GM19023 (cell line): Measurements from ENCODE around the gene ITIH3.

Experiments used
- ATAC-seq: cut with Tn5 transposase; IDR thresholded peaks from one replicate; pipeline ENCODE4 v1.9.1; 2021; ENCODE audit warnings: mild to moderate bottlenecking, moderate library complexity; ENCODE audit not compliant: unreplicated experiment

ITIH3 gene

DNA sequence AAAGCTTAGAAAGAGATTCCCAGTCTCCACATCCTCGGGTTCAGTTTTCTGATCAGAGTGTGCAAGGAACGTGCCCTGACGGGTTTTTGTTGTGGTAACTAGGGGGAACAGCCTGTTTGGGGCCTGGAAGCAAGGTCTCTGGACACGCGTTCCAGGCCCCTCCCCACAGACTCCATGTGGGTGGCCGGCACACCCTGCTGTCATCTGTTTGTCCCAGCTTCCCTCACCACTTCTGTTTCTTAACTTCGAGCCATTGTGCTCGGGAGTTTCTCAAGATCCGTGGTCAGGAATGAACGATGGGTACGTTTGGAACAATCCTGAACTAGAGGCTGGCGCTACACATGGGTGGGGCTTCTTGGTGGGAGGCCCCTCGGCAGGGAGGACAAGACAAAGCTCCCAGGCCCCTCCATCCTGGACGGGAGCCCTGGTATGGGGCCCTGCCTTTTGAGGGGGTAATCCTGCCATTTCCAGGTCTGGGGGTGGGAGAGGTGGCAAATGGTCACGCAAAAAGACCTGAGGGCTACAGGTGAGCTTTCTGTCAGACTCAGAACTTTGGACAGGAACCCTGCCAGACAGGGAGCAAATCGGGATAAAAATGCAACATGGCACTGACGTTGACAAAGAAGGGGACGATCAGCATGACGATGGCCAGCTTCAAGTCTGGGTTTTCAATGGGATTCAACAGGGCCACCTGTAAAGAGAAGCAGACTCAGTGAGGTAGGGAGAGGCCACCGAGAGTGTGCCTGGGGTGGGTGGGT is 48.7 kb downstream of the ITIH3 start:
- no peak for ATAC-seq

DNA sequence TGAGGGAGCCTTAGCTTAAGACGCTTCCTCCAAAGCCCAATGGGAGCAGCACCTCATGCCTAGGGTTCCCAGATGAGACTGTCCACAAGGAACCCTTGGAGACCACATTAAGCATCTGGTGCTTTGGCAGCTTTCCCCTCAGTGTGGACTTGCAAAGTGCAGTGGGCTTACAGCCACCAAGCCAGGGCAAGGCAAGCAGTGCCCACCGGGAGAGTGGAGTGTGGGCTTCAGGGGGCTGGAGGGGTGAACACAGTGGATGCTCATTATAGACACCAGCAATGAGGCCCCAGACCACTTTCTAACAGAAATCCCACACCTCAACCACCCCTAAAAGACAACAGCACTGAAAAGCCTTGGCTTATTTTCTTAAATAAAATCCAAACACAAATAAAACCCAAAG is 49.3 kb downstream of the ITIH3 start:
- no peak for ATAC-seq

- no peak for ATAC-seq
These were observed 49.8 kb downstream of the ITIH3 start for GRCh38 chr3:52844290-52844975.

- ATAC-seq, result no peak
These were observed 50.6 kb downstream of the ITIH3 start for GRCh38 chr3:52845157-52845556.

- ATAC-seq, result no peak
These were observed 51.3 kb downstream of the ITIH3 start for GRCh38 chr3:52845691-52846431.

DNA sequence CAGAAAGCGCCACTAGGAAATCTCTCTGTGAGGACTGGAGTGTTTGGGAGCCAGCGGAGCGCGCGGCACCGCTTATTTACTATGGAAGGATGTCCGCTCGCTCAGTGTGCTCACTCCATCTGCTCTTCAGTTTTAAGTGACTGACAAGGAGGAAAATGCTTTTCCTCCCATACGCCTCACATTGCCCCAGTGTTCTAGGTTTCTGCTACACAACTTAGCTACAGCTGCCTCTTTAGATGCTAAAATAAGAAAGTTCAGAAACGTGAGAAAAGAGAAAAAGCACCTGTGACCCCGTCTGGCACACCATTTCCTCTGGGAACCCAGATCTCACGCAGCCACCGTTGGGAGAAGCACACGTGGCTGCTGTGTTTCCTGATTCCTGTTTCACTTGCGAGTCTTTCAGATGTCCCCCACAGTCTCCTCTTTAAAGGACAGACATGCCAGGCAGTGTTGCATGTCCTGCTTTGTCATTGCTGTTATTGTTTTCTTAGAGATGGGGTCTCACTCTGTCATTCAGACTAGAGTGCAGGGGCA is 51.9 kb downstream of the ITIH3 start:
- no peak for ATAC-seq

DNA sequence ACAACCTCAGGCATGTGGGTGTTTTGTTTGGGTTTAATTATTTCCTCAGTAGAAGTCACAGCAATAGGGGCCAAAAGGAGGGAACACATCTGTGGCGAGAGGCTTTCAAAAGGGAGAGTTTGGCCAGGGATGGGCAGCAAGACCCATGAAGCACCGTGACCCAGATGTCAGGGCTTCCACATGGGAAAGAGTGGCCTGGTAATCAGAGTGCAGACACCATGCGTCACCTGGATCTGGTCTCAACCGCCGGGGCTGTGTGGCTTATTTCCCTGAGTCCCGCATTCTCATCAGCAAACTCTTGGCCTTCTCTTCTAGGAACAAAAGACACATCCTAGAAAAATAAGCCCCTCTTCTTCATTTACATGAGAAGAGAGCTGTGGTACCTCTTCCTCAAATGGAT is 52.6 kb downstream of the ITIH3 start:
- ATAC-seq, result no peak

DNA sequence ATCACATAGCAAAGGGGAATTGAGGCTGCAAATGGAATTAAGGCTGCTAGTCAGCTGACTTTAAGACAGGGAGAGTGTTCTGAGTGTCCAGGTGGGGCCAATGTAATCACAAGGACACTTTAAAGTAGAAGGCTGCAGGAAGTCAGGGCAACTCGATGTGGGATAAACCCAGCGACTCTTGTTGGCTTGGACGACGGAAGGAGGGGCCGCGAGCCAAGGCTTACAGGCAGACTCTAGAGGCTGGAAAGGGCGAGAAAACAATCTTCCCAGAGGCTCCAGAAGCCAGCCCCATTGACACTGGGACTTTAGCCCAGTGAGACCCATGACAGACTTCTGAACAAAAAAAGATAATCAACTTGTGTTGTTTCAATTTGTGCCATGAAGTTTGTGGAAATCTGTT is 53.1 kb downstream of the ITIH3 start:
- ATAC-seq, result no peak

DNA sequence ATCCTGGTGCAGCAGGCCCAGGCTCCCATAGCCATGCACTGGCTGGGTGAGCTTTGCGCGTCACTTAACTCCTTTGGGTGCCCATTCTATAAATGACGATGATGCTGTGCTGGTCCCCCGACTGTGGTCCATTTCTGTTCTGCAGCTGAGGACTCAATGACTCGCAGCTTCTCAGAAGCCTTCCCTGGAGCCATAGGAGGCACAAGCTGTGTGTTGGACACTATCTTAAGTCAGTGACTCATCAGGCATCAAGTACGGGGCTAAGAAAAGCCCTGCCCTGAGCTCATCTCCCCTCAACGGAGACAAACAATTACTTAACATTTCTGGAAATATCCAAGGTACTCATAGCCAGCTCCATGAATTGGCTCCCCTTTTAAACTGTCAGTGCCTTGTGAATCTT is 54.0 kb downstream of the ITIH3 start:
- ATAC-seq, result no peak

- ATAC-seq, result no peak
These were observed 55.1 kb downstream of the ITIH3 start for GRCh38 chr3:52849656-52850055.

- ATAC-seq, result no peak
These were observed 56.8 kb downstream of the ITIH3 start for GRCh38 chr3:52851348-52851747.

- ATAC-seq, result no peak
These were observed 57.8 kb downstream of the ITIH3 start for GRCh38 chr3:52852419-52852818.

GRCh38 chr3:52854013-52854412 is 59.4 kb downstream of the ITIH3 start:
- no peak for ATAC-seq

DNA sequence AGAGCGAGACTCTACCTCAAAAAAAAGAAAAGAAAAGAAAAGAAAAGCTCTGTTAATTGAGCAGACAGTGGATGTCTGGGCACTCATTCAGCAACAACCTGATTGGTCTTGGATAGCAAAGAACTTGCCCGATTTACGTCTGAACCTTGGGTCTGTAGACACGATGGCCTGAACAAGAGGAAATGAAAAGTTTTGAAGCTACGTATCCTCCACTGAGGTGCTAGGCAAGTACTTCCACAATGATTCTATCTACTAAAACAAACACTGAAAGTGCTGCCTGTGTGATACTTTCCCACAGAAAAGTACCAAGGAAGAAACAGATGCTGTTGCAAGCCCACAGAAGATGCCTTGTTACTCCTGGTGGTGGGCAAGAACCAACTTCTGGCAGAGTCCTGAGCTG is 62.1 kb downstream of the ITIH3 start:
- no peak for ATAC-seq

DNA sequence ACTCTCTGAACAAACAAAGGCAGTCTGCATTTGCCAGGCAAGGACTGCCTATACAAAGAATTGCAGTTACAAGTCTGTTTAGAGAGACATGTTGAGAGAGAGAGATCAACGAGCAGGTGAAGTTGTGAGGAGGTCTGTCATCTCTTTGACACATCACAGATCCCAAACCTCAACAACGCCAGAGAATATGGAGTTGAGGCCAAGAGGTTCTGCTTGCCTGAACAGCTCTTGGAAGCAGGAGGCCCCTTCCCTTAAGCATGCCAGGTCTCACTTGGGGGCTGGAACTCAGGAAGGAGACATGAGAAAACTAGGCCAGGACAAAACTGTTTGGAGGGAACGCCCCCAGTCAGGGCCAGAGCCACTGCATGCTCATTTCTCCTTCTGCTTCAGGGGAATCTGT is 62.5 kb downstream of the ITIH3 start:
- ATAC-seq, result no peak

GRCh38 chr3:52857864-52858263 is 63.3 kb downstream of the ITIH3 start:
- no peak for ATAC-seq
